ENCODE measurements around the gene CPT1A. TPM values are rescaled to one million over a fixed set of nuclear protein-coding genes. Genes with fewer than 3 reads are reported as not detected.

Gene CPT1A
- polyA plus RNA-seq, 1 experiment = 29.8 TPM

- no peak overlapping the region for H3K4me3 ChIP-seq (ENCODE audit: low read depth, low read length)
- peaks cover 12% of the 10 kb centered on the region for H3K27me3 ChIP-seq (ENCODE audit: control insufficient read depth, insufficient read depth, low read length)
- DNase-seq (ENCODE audit: low read depth) = no peak
- ChIA-PET POLR2A (no interaction called here), CTCF (no interaction called here)
- no peak for TF ChIP-seq CTCF (IDR thresholded peaks at IDR 0.05; ENCODE audit: insufficient read depth, low read depth, low read length)
- no peaks in the 10 kb centered on the region for H3K36me3 ChIP-seq (ENCODE audit: control insufficient read depth, insufficient read depth, low read length)
Observed at GRCh38 chr11:68852628-68853027, 10.9 kb upstream of the CPT1A start.

- CTCF ChIA-PET = no interaction called here
- Histone ChIP-seq H3K4me3 (ENCODE audit: low read depth, low read length) (no peak overlapping the region), H3K36me3 (ENCODE audit: control insufficient read depth, insufficient read depth, low read length) (no peaks in the 10 kb centered on the region), H3K27me3 (ENCODE audit: control insufficient read depth, insufficient read depth, low read length) (peaks cover 12% of the 10 kb centered on the region)
- no peak for TF ChIP-seq CTCF (IDR thresholded peaks at IDR 0.05; ENCODE audit: insufficient read depth, low read depth, low read length)
- POLR2A ChIA-PET = no interaction called here
- DNase-seq (ENCODE audit: low read depth) = no peak
Observed at GRCh38 chr11:68848429-68848828, 6.7 kb upstream of the CPT1A start.

GRCh38 chr11:68847395-68847794 lies 5.7 kb upstream of the CPT1A start:
- TF ChIP-seq CTCF (IDR thresholded peaks at IDR 0.05; ENCODE audit: insufficient read depth, low read depth, low read length) = no peak
- H3K36me3 ChIP-seq (ENCODE audit: control insufficient read depth, insufficient read depth, low read length) = no peaks in the 10 kb centered on the region
- POLR2A ChIA-PET = no interaction called here
- CTCF ChIA-PET = no interaction called here
- no peak overlapping the region for H3K4me3 ChIP-seq (ENCODE audit: low read depth, low read length)
- H3K27me3 ChIP-seq (ENCODE audit: control insufficient read depth, insufficient read depth, low read length) = peaks cover 9% of the 10 kb centered on the region
- DNase-seq (ENCODE audit: low read depth) = no peak

- no peaks in the 10 kb centered on the region for H3K36me3 ChIP-seq (ENCODE audit: control insufficient read depth, insufficient read depth, low read length)
- DNase-seq (ENCODE audit: low read depth) = no peak
- POLR2A ChIA-PET = no interaction called here
- peaks cover 9% of the 10 kb centered on the region for H3K27me3 ChIP-seq (ENCODE audit: control insufficient read depth, insufficient read depth, low read length)
- CTCF ChIA-PET = no interaction called here
- H3K4me3 ChIP-seq (ENCODE audit: low read depth, low read length) = no peak overlapping the region
- TF ChIP-seq CTCF (IDR thresholded peaks at IDR 0.05; ENCODE audit: insufficient read depth, low read depth, low read length) = no peak
Observed at GRCh38 chr11:68845351-68846002, 3.8 kb upstream of the CPT1A start.

DNA sequence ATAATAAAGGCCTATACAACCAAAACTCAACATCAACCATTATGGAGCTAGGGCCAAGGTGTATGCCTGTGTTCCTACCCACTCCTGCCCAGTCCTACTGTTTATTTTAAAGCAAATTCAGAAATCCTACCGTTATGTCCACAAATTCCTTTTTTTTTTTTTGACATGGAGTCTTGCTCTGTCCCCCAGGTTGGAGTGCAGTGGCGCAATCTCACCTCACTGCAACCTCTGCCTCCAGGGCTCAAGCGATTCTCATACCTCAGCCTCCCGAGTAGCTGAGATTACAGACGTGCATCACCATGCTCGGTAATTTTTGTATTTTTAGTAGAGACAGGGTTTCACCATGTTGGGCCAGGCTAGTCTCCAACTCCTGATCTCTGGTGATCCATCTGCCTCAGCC lies 3.1 kb upstream of the CPT1A start:
- no peak overlapping the region for H3K4me3 ChIP-seq (ENCODE audit: low read depth, low read length)
- no peak for DNase-seq (ENCODE audit: low read depth)
- H3K36me3 ChIP-seq (ENCODE audit: control insufficient read depth, insufficient read depth, low read length) = no peaks in the 10 kb centered on the region
- ChIA-PET CTCF (interaction anchor here (1.4 kb wide), 1 partner anchor 10 kb away, joined by 3 read pairs; no protein-coding TSS in a partner anchor), POLR2A (no interaction called here)
- peaks cover 9% of the 10 kb centered on the region for H3K27me3 ChIP-seq (ENCODE audit: control insufficient read depth, insufficient read depth, low read length)
- TF ChIP-seq CTCF (IDR thresholded peaks at IDR 0.05; ENCODE audit: insufficient read depth, low read depth, low read length) = no peak
